Measurements from ENCODE around the gene NPAS2. TPM values are rescaled to one million over a fixed set of nuclear protein-coding genes. Genes with fewer than 3 reads are reported as not detected.

NPAS2 gene
- total and polyA plus RNA-seq, 2 of the 8 experiments (the other 6 are each of a cell fraction or from before 2014, with no cell fraction given), result 1.8 to 1.9 TPM

- TF ChIP-seq CHD1 (IDR thresholded peaks at IDR 0.05; ENCODE audit: low read depth, low read length) (no peak), TBP (IDR thresholded peaks at IDR 0.05; ENCODE audit: low read depth, low read length) (no peak), NRF1 (IDR thresholded peaks at IDR 0.05; ENCODE audit: low read depth, low read length) (no peak), TAF1 (IDR thresholded peaks at IDR 0.05; ENCODE audit: low read depth, low read length) (no peak), BACH1 (IDR thresholded peaks at IDR 0.05; ENCODE audit: low read length) (no peak)
Measured at GRCh38 chr2:100891906-100892642, 72.1 kb downstream of the NPAS2 start (continued).

Measured in H1 (cell line).